Neural progenitor cell (in vitro differentiated cells): Measurements from ENCODE around the gene SHOC2. TPM values are rescaled to one million over a fixed set of nuclear protein-coding genes. Genes with fewer than 3 reads are reported as not detected.

Experiments
- DNase-seq: peaks from one replicate; pipeline ENCODE4 v3.0.0-alpha.2; 2016; ENCODE audit warnings: low spot score
- H2AFZ ChIP-seq: fragments of 200-600 bp; sonication (generic); replicated peaks from 2 replicates; pipeline ENCODE4 v1.6.1; 2016; ENCODE audit warnings: antibody characterized with exemption
- H3F3A ChIP-seq: fragments of 200-600 bp; sonication (generic); 2 replicates; pipeline ENCODE4 v1.6.1; 2016; ENCODE audit warnings: antibody characterized with exemption, low read depth
- H3K27ac ChIP-seq: fragments of 200-600 bp; sonication (generic); 2 replicates; pipeline ENCODE4 v1.5.1; 2016; ENCODE audit warnings: mild to moderate bottlenecking
- H3K27me3 ChIP-seq: fragments of 200-600 bp; sonication (generic); 2 replicates; pipeline ENCODE4 v1.6.1; 2016; ENCODE audit warnings: mild to moderate bottlenecking, moderate library complexity
- H3K36me3 ChIP-seq: fragments of 200-600 bp; sonication (generic); 2 replicates; pipeline ENCODE4 v1.5.1; 2016
- H3K4me1 ChIP-seq: fragments of 200-600 bp; sonication (generic); 2 replicates; pipeline ENCODE4 v1.6.1; 2016; ENCODE audit warnings: mixed run types
- H3K4me2 ChIP-seq: fragments of 200-600 bp; sonication (generic); 2 replicates; pipeline ENCODE4 v1.6.1; 2016
- H3K4me3 ChIP-seq: fragments of 200-600 bp; sonication (generic); 2 replicates; pipeline ENCODE4 v1.5.1; 2016
- H3K79me2 ChIP-seq: fragments of 200-600 bp; sonication (generic); 2 replicates; pipeline ENCODE4 v1.6.1; 2016; ENCODE audit warnings: low read depth
- H3K9ac ChIP-seq: fragments of 200-600 bp; sonication (generic); 2 replicates; pipeline ENCODE4 v1.6.1; 2016
- H3K9me3 ChIP-seq: fragments of 200-600 bp; sonication (generic); 2 replicates; pipeline ENCODE4 v1.5.1; 2016; ENCODE audit warnings: low read depth
- H4K20me1 ChIP-seq: fragments of 200-600 bp; sonication (generic); 2 replicates; pipeline ENCODE4 v1.6.1; 2016; ENCODE audit warnings: low read depth
- H3K27ac Mint-ChIP-seq: 3 replicates; pipeline ENCODE4 v1.8.0; 2021; ENCODE audit warnings: mixed read lengths
- H3K27me3 Mint-ChIP-seq: 2 replicates; pipeline ENCODE4 v1.8.0; 2022; ENCODE audit warnings: low read depth, mild to moderate bottlenecking, inconsistent platforms, moderate library complexity, mixed read lengths; ENCODE audit not compliant: insufficient read depth
- H3K36me3 Mint-ChIP-seq: 3 replicates; pipeline ENCODE4 v1.8.0; 2021; ENCODE audit warnings: mixed read lengths
- H3K4me1 Mint-ChIP-seq: 3 replicates; pipeline ENCODE4 v1.8.0; 2021; ENCODE audit warnings: mixed read lengths
- H3K4me3 Mint-ChIP-seq: 3 replicates; pipeline ENCODE4 v1.8.0; 2021; ENCODE audit warnings: mild to moderate bottlenecking, moderate library complexity, mixed read lengths
- H3K9me3 Mint-ChIP-seq: 3 replicates; pipeline ENCODE4 v1.8.0; 2020; ENCODE audit warnings: mixed read lengths
- CTCF ChIP-seq: fragments of 200-600 bp; sonication (generic); IDR thresholded peaks from 2 replicates; pipeline ENCODE4 v1.5.1; 2017; ENCODE audit warnings: antibody characterized with exemption, mild to moderate bottlenecking
- EZH2 ChIP-seq: fragments of 200-600 bp; sonication (generic); IDR thresholded peaks from 2 replicates; pipeline ENCODE4 v1.6.1; 2017; ENCODE audit warnings: antibody characterized with exemption, mild to moderate bottlenecking, moderate library complexity
- EZH2phosphoT487 ChIP-seq: fragments of 200-600 bp; sonication (generic); IDR thresholded peaks from 2 replicates; pipeline ENCODE4 v1.6.1; 2017; ENCODE audit warnings: antibody characterized with exemption
- total RNA-seq: library from RNA; depleted of rRNA; stranded (reverse); fragments of >200 nt; gene quantifications from 2 replicates; pipeline ENCODE4 v1.2.3, GENCODE V29; 2015; ENCODE audit warnings: low replicate concordance

Gene SHOC2
- total RNA-seq, 1 donor from 2014 or later: 54.9 TPM

- Histone ChIP-seq H3F3A (no peaks in the 10 kb centered on the region), H3K9me3 (no peaks in the 10 kb centered on the region), H3K27me3 (no peaks in the 10 kb centered on the region), H3K4me1 (no peaks in the 10 kb centered on the region), H3K9ac (no peak overlapping the region), H3K4me2 (no peak overlapping the region), H3K36me3 (no peaks in the 10 kb centered on the region), H2AFZ (no peak overlapping the region), H3K79me2 (no peaks in the 10 kb centered on the region), H3K27ac (no peak overlapping the region), H3K4me3 (no peak overlapping the region), H4K20me1 (no peaks in the 10 kb centered on the region)
- Mint-ChIP-seq H3K4me3 (no peak overlapping the region), H3K27me3 (no peaks in the 10 kb centered on the region), H3K36me3 (peaks cover 9% of the 10 kb centered on the region), H3K4me1 (no peaks in the 10 kb centered on the region), H3K9me3 (no peaks in the 10 kb centered on the region), H3K27ac (no peak overlapping the region)
- TF ChIP-seq EZH2phosphoT487 (no peak), EZH2 (no peak), CTCF (no peak)
- no peak for DNase-seq
Measured at GRCh38 chr10:111015181-111015580, 95.8 kb downstream of the SHOC2 start.

GRCh38 chr10:111017098-111017497 is 97.7 kb downstream of the SHOC2 start:
- no peaks in the 10 kb centered on the region for H3K36me3 ChIP-seq
- H3K9me3 Mint-ChIP-seq: no peaks in the 10 kb centered on the region
- no peak for TF ChIP-seq EZH2
- TF ChIP-seq CTCF: no peak
- TF ChIP-seq EZH2phosphoT487: no peak
- H3K4me3 ChIP-seq: no peak overlapping the region
- H3K4me3 Mint-ChIP-seq: no peak overlapping the region
- H3K27ac Mint-ChIP-seq: no peak overlapping the region
- no peaks in the 10 kb centered on the region for H4K20me1 ChIP-seq
- H3K4me1 ChIP-seq: no peaks in the 10 kb centered on the region
- H3K9ac ChIP-seq: no peak overlapping the region
- H3K79me2 ChIP-seq: no peaks in the 10 kb centered on the region
- H3K9me3 ChIP-seq: no peaks in the 10 kb centered on the region
- DNase-seq: no peak
- H3K27me3 ChIP-seq: no peaks in the 10 kb centered on the region
- peaks cover 15% of the 10 kb centered on the region for H3K36me3 Mint-ChIP-seq
- no peaks in the 10 kb centered on the region for H3K27me3 Mint-ChIP-seq
- H2AFZ ChIP-seq: no peak overlapping the region
- no peaks in the 10 kb centered on the region for H3K4me1 Mint-ChIP-seq
- H3K27ac ChIP-seq: no peak overlapping the region
- H3F3A ChIP-seq: no peaks in the 10 kb centered on the region
- no peak overlapping the region for H3K4me2 ChIP-seq

- Histone ChIP-seq H3K36me3 (no peaks in the 10 kb centered on the region), H3K4me2 (no peak overlapping the region), H3F3A (no peaks in the 10 kb centered on the region), H4K20me1 (no peaks in the 10 kb centered on the region), H3K4me3 (no peak overlapping the region), H3K27me3 (no peaks in the 10 kb centered on the region), H3K9ac (no peak overlapping the region), H2AFZ (no peak overlapping the region), H3K79me2 (no peaks in the 10 kb centered on the region), H3K9me3 (peaks cover 5% of the 10 kb centered on the region), H3K27ac (no peak overlapping the region), H3K4me1 (no peaks in the 10 kb centered on the region)
- DNase-seq: no peak
- Mint-ChIP-seq H3K4me3 (no peak overlapping the region), H3K4me1 (no peaks in the 10 kb centered on the region), H3K9me3 (no peaks in the 10 kb centered on the region), H3K27ac (no peak overlapping the region), H3K36me3 (peaks cover 21% of the 10 kb centered on the region), H3K27me3 (no peaks in the 10 kb centered on the region)
- TF ChIP-seq EZH2 (no peak), EZH2phosphoT487 (no peak), CTCF (no peak)
Measured at GRCh38 chr10:111018021-111018420, 98.6 kb downstream of the SHOC2 start.

- Histone ChIP-seq H3K4me1 (no peaks in the 10 kb centered on the region), H3K36me3 (peaks cover 6% of the 10 kb centered on the region), H3K9ac (no peak overlapping the region), H3F3A (no peaks in the 10 kb centered on the region), H3K4me3 (no peak overlapping the region), H3K9me3 (peaks cover 18% of the 10 kb centered on the region), H3K27ac (no peak overlapping the region), H3K27me3 (no peaks in the 10 kb centered on the region), H4K20me1 (no peaks in the 10 kb centered on the region), H2AFZ (no peak overlapping the region), H3K79me2 (no peaks in the 10 kb centered on the region), H3K4me2 (no peak overlapping the region)
- DNase-seq: no peak
- Mint-ChIP-seq H3K36me3 (peaks cover 24% of the 10 kb centered on the region), H3K4me1 (no peaks in the 10 kb centered on the region), H3K9me3 (peaks cover 2% of the 10 kb centered on the region), H3K27ac (no peak overlapping the region), H3K27me3 (no peaks in the 10 kb centered on the region), H3K4me3 (no peak overlapping the region)
- TF ChIP-seq CTCF: no peak
Measured at GRCh38 chr10:111023060-111023459, 103.7 kb downstream of the SHOC2 start.
